NCI-H1417 (cell line): ENCODE data around the gene LSMEM2.
"Not testable (repeated sequence)": the region's sequence is repeated elsewhere in the genome, so short reads cannot be mapped to it uniquely, and the experiment has no call there.

Experiments
- DNase-seq, 3 experiments: peaks; one replicate each; lab custom pipeline; 2025; lab: John Stamatoyannopoulos, UW

Gene LSMEM2

DNA sequence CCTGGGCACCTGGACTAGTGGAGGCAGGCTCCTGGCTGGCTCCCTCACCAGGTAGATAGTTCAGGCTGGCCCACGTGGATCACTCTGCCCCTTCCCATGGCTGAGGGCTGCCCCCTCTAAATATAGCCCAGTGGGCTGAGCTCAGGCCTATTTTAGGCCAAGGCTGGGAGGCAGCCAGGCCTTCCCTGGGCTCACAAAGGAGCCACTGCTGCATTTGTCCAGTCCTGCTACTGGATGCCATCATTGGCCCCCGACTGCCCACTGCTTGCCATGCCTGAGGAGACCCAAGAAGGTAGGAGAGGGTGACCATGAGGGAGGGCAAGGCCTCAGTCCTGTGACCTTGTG is at the start of gene LSMEM2:
LSMEM2 (plus strand) TSS at position 208 of the 345 bp plus-strand sequence; CDS start at position 235, 27 bp downstream.
- DNase-seq: no peak

GRCh38 chr3:50229490-50229889 is 49.4 kb upstream of the LSMEM2 start:
- no peak for DNase-seq

DNA sequence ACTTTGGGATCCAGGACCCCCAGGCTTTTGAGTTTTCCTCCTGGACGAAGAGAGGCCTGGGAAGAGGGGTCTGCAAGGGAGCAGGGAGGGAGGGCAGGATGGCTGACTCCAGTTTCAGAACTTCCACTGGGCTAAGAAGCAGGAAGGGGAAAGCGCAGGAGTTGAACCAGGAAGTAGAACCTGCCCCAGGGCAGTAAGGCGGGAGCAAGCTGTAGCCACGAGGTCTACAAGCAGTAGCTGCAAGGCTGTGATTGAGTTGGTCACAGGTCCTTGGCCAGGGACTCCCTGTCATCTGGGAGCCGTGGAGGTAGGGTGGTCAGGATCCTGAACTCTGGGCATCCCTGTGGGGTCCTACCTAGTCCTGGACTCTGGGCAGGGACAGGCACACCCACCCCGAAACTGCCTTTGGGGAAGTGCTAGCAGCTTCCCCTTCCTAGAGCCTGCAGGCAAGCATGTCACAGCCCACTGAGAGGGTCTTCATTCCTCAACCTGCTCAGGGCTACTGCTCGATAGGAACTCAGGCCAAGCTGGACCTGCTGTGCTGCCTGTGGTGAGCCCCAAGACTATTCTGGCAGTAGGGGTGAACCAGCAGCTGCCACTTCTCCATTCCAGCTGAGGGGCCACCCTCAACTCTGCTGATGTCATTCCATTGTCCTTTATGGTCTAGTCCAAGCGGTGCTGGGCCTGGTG is 48.6 kb upstream of the LSMEM2 start:
- no peak for DNase-seq

DNA sequence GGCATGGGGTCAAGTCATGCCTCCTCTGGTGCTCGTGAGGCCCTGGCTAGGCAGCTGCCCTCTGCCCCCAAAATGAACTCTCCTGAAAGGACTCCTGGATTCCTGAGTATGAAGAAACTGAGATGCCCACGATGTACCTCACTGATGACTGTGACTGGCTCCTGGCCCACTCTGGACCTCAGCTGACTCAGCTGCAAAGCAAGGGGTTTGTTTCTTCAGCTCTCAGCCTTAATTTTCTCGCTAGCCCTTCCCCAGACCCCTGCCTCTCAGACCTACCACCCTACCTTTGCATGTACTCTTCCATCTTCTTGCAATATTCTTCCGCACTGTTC is 48.1 kb upstream of the LSMEM2 start:
- no peak for DNase-seq

DNA sequence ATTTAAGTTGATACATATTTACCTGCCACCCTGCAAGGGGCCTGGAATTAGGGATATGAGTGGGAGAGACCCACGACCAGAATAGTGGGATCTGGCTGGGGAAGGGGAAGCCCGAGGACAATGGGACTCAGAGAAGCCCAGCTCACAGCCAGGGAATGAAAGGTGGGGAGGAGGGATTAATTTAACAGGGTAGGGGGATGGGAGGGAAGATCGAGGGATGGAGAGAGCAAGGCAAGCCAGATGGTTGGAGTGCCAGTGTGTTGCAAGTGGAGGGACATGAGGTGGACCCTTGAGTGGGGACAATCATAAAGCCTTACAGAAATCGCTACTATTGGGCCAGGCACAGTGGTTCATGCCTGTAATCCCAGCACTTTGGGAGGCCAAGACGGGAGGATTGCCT is 47.3 kb upstream of the LSMEM2 start:
- no peak for DNase-seq

DNA sequence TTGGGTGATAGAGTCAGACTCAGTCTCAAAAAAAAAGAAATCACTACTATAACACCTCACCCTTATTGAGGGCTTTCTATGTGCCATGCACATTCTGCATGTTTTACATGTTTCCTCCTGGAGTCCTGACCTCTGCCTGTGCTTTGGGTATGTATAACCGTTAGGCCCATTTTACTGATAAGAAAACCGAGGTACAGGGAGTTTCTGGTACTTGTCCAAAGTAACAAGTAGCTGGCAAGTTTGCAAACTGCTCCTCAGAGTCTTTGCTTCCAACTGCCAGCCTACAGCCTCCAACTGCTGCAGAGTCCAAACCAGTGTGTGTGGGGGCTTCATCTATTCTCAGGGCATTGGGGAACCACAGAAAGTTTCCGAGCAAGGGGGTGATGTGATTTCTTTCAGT is 46.6 kb upstream of the LSMEM2 start:
- DNase-seq: no peak

- DNase-seq: peak in 2 of 3 experiments; percentile 27 to 55
These were observed 45.7 kb upstream of the LSMEM2 start for GRCh38 chr3:50233176-50233575.

- peak; percentile 92 to 96 (median 93) for DNase-seq
These were observed 43.0 kb upstream of the LSMEM2 start, which contains the start of gene GNAI2 for GRCh38 chr3:50235716-50236483. GNAI2 (plus strand) TSS chr3:50236204; CDS start chr3:50236336, 132 bp downstream.

DNA sequence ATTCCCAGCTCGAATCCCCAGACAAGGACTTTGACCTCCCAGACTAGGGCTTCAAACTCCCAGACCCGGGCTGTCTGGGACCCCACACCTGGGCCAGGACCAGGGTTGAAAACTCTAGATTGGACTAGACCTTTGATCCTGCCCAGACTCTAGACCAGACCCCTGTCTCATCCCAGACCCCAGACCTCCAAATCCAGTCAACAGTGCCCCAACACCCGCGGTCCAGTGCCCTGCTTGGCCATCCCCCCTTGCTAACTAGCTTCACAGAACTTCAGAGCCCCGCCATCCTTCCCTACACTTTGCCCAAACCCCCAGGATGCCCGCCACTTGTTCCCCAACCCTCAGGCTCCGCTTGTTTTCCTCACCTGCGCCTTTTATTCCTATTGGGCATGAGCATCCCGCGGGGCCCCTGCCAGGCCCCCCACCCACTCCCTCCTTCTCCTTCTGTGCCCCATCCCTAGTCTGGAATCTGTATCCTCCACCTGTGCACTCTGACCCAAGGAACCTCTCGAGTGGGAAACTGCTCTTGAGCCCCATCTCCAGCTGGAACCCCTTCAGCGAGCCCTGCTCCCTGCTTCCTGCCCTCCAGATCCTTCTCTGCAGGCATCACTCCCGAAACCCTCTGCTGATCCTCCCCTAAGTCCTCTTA is 42.3 kb upstream of the LSMEM2 start:
- DNase-seq: no peak

DNA sequence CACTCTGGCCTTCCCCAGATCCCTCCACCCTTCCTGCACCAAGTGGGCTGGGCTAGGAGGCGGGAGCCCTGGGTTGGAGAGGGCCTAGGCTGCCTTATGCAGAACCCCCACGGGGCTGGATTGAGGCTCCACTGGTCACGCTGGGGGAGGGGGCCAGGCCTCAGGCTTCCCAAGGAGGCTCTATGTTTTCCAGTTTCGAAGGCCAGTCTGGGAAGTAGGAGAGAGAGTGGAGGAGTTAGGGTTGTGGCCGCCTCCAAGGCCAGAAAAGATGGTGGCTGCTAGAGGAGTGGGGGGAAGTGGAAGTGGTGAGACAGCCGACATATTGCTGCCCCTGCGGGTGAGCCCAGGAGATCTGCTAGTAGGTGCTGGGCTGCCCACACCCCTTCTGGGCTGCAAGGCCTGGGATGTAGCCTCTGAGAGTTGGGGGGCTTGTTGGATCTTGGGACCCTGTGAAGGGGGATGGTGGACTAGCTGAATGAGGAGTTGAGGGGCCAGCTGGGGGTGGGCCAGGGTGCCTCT is 41.7 kb upstream of the LSMEM2 start:
- peak in 1 of 3 experiments; percentile 20 for DNase-seq

GRCh38 chr3:50237754-50238548 is 40.9 kb upstream of the LSMEM2 start:
- peak; percentile 43 to 66 (median 58) for DNase-seq

DNA sequence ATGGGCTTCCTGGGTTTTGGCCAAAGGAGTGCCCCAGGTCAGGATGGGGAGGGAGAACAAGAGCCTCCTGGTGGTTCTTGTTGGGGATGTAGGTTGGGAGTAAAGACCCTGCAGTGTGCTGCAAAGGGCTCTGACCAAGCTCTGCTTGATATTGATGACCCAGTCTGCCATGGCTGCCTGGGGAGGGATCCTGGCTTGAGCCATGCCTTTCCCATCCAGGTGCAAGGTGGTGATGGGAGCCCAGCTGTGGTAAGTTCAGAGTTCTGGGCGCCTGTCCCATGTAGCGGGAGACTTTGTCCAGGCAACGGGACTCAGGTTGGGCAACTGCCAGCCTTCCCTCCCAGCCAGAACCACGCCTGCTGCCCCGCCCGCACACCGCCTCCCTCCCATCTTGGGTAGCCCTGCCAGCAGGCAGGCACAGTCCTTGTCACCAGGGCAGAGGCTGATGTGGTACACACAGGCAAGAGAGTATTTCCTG is 40.3 kb upstream of the LSMEM2 start:
- no peak for DNase-seq

DNA sequence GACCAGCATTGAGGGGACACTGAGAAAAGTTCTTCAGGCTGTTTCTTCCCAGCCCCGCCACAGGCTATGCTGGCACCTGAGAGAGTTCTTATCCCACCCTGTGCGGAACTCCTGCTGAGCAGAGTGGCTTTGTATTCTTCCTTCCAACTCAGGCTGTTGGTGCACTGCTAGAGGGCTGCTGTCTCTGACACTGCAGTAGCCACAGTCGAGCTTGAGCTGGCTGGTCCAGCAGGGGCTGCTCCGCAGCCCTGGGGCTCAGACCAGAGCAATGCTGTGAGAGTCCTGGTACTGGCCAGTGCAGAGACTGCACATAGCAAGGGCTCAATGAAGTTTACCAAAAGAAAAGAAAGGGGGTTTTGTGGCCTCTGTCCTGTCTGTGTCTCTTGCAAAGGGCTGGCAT is 39.2 kb upstream of the LSMEM2 start:
- no peak for DNase-seq

DNA sequence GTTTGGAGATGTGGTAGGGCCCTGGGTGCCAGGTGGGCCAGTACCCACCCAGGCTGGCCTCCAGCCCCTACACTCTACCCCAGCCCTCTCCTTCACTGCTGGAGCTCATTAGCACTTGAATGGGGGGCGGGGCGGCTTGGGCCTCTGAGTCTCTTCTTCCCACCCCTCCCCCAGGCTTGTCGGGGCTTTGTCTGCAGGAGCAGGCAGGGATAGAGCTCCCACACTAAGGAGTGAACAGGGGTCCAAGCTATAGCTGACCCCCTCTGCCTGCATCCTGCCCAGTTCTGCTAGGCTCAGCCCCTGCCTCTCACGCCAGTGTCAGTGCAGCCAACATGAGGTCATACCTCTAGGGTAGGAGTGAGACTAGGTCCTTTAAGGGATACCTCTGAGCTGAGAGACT is 37.7 kb upstream of the LSMEM2 start:
- DNase-seq: peak in 2 of 3 experiments; percentile 56 to 72

GRCh38 chr3:50241713-50242380 is 37.0 kb upstream of the LSMEM2 start:
- no peak for DNase-seq

DNA sequence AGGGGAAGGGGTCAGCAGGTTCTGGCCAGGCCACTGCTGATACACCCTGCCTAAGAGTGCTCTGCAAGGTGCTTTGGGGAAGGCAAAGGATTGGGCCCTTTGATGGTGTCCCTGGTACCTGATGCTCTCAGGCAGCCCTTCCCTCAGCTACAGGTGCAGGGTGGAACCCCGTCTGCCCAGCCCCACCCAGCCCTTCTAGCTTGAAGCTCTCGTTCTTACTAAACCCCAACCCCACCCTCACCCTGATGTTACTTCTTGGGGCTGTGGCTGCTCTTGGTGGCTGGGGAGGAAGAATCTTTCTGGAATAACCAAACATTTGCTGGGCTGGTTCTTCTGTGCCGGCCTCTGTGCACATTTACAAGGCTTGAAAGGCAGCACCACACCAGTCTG is 36.5 kb upstream of the LSMEM2 start:
- DNase-seq: no peak

DNA sequence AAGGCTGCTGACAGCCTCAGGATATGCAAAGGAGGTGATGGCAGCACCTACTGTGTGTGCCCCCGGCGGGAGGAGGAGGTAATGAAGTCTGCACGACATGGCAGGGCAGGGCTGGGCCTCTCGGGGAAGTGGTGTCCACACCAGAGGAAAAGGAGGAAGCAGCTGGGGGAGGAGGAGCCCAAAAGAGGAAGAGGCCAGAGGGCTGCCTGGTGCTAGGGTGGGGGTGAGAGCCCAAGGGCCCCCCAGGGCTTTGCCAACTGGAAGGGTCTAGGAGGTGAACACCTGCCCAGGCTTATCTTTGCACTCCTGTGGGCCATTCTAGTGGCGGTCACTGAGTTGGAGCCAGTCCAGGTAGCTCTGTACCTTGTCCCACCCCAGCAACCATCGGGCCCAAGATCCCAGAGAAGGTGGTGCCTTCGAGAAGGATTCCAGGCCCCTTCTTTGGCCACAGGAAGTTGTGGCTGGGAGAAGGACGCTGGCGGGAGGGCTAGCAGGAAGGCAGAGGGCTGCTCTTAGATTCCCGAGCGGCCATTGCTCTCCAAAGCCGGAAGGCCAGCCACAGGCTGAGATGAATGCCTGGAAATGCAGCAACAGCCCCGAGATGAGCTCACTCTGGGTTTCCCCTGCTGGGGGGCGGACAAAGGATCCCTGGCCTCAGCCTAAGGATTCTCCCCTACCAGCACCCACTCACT is 35.9 kb upstream of the LSMEM2 start:
- no peak for DNase-seq

- no peak for DNase-seq
These were observed 35.4 kb upstream of the LSMEM2 start for GRCh38 chr3:50243543-50243895.

DNA sequence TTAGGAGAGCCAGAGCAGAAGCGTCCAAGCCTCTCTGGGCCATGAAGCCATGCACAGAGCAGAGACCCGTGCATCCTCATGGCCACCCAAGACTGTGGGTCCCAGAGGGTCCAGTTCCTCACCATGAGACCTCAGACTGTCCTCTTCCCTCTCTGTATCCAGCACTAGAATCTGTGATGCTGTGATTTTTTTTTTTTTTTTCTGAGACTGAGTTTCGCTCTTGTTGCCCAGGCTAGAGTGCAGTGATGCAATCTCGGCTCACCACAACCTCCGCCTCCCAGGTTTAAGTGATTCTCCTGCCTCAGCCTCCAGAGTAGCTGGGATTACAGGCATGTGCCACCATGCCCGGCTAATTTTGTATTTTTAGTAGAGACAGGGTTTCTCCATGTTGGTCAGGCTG is 34.1 kb upstream of the LSMEM2 start:
- not testable (repeated sequence) for DNase-seq

- DNase-seq: no peak
These were observed 33.6 kb upstream of the LSMEM2 start for GRCh38 chr3:50245251-50245745.
